AG09319 (cell line): ENCODE results near the gene GFY.
"Not testable (repeated sequence)": the region's sequence is repeated elsewhere in the genome, so short reads cannot be mapped to it uniquely, and the experiment has no call there.

Experiments
- DNase-seq: peaks from one replicate; pipeline ENCODE4 v3.0.0-alpha.2; 2010; ENCODE audit warnings: low read depth; ENCODE audit errors: extremely low read depth
- CTCF ChIP-seq: IDR thresholded peaks from 2 replicates; pipeline ENCODE4 v1.5.1; 2011; ENCODE audit warnings: low read depth, mild to moderate bottlenecking, inconsistent platforms, low read length, moderate library complexity

GFY gene

GRCh38 chr19:49441960-49442350 lies 16.8 kb downstream of the GFY start:
- no peak for DNase-seq
- no peak for TF ChIP-seq CTCF

DNA sequence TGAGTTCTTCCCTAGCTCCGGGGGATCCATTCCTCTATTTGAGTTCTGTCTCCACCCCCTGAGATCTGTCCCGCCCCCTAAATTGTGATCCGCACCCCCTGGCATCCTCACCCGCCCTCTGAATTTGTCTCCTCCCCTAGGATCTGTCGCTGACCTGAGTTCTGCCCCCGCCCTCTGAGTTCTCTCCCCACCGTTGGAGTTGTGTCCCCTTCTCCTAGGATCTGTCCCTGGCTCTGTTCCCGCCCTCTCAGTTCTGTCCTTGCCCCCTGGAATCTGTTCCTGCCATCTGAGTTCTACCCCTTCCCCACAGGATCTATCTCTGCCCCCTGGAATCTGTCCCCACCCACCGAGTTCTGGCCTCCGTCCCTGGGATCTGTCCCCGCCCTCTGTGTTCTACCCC lies 17.2 kb downstream of the GFY start:
- no peak for TF ChIP-seq CTCF
- DNase-seq, result no peak

- TF ChIP-seq CTCF, result no peak
- DNase-seq, result peak; percentile 50
Measured at GRCh38 chr19:49442771-49443365, 17.7 kb downstream of the GFY start.

DNA sequence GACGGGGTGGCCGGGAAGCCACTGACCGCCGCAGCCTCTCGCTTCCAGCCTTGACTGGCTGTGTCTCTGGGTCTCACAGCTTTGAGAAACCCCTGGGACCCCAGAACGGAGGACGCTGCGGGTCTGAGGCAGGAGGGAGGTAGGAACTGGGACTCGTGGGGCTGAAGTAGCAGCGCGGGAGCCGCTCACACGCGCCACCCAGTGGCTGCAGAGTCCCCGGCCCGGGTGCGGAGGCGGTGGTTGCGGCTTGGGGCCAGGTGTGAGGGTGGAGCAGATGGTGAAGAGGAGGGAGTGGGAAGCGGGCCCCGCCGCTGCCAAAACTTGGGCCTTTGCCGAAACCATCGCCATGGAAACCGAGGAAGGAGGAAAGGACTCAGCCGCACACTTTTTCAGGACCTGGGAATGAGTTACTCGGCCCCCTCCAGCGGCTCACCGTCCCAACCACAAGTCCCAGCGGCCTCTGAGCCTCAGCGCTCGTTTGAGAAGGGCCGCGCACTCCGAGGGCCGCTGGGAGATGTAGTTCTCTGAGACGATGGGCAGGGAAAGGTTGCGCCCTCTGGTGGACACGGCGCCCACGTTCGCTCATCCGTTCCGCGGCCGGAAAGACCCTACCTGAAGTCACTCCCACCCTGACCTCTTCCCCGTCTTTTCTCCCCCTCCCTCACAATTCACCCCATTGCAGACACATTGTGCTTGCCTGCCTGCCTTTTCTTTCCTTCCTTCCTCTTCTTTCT lies 18.3 kb downstream of the GFY start:
- DNase-seq, result peak; percentile 84
- peak; percentile 91 for TF ChIP-seq CTCF

GRCh38 chr19:49444100-49444700 lies 19.0 kb downstream of the GFY start:
- not testable (repeated sequence) for DNase-seq

DNA sequence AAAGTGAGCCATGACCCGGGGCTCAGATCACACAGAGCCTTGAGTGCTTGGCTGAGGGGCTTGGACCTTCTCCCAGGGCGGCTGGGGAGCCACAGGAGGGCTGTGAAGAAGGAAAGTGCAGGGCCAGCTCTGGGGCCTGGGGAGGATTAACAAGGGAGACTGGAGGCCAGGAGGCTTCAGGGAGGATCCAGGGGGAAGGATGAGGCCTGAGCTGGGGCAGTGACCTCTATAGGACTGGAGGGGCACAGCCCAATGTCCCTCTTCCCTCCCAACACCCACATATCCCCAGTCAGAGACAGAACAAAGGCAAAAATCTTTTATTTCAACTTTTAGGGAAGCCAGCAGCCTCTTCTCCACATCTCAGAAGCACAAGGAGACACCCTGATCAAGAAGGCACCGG lies 20.8 kb downstream of the GFY start:
- no peak for TF ChIP-seq CTCF
- no peak for DNase-seq

GRCh38 chr19:49447485-49448431 lies 22.6 kb downstream of the GFY start:
- no peak for TF ChIP-seq CTCF
- no peak for DNase-seq
